GM19463 (cell line): ENCODE results near the gene MTHFD1.
A peak's percentile ranks its signal among the peaks of the same experiment; 100 is the strongest.

Experiments
- ATAC-seq: cut with Tn5 transposase; IDR thresholded peaks from one replicate; pipeline ENCODE4 v1.9.1; 2021; ENCODE audit warnings: mild to moderate bottlenecking, moderate library complexity; ENCODE audit not compliant: unreplicated experiment

The MTHFD1 gene

DNA sequence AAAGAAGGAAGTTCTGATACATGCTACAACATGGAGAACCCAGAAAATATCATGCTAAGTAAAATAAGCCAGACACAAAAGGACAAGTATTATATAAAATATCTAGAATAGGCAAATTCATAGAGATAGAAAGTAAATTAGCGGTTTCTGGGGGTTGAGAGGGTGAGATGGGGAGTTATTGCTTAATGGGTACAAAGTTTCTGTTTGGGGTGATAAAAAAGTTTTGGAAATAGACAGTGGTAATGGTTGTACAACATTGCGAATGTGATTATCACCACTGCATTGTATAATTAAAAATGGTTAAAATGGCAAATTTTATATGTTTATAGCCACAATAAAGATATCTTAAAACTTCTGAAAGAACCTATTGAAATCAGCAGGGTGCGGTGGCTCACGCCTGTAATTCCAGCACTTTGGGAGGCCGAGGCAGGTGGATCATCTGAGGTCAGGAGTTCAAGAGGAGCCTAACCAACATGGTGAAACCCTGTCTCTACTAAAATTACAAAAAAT, 100.5 kb downstream of the MTHFD1 start:
- ATAC-seq, result no peak

- no peak for ATAC-seq
These were observed 103.5 kb downstream of the MTHFD1 start for GRCh38 chr14:64491637-64492036.

DNA sequence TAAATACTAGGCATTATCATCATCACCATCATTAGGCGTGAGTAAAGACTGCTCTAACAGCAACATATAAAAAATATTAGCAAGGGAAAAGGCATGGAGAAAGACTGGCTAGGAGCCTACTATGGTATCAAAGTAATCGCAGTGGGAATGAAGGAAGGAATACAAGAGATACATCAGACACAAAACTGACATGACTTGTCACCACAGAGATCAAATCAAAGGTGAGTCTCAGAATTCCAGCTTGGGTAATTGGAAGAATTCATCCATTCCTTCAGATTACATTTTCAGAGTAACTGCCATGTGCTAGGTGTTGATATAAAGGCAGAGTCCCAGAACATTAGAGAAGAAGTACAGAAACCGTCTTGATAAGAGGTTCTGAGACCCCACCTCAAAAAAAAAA, 105.3 kb downstream of the MTHFD1 start:
- ATAC-seq, result no peak

- ATAC-seq, result no peak
These were observed 107.1 kb downstream of the MTHFD1 start for GRCh38 chr14:64495252-64495651.

GRCh38 chr14:64496764-64497163, 108.6 kb downstream of the MTHFD1 start:
- ATAC-seq, result no peak

DNA sequence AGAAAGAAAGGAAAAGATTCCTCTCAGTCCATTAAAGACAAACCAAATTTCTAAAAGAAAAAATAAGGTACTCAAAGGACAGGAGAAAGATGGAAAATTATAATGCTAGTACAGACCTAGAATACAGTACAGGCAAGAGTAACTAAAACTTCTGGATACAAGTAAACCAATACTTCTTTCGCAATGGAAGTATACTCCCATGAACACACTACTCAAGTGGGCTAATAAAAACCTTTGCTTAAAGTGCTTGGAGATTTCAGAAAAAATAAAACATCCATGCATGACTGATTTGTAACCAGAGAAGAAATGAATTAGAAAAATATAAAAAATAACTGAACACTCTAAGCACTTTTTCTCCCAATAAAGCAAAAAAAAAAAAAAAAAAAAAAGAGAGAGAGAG, 111.9 kb downstream of the MTHFD1 start:
- no peak for ATAC-seq

GRCh38 chr14:64501411-64502171, 113.4 kb downstream of the MTHFD1 start:
- no peak for ATAC-seq

- no peak for ATAC-seq
These were observed 114.3 kb downstream of the MTHFD1 start for GRCh38 chr14:64502456-64502855.

DNA sequence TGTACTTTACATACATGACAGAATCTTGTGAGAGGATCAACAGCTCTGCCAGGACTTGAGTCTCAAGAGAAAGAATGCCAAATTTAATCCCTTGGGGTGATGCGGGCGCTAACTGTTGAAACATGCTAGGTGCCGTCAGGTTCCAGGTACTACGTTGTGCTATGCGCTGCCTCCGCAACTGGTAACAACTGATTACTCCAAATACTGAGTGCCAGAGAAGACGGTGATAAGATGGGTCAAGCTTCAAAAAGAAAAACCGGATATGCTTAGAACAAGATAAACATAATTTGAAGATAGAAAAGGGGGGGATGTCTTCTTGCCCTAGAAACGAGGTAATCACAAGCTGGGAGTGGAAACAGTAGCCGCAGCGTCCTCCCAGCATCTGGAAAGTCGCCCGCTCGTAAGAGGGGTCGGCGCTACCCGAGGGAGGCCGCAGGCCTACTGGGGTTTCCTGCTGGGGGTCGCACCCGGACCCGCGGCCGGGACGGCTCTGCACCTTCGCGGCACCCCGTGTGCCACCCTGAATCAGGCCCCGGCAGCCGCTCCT, 114.8 kb downstream of the MTHFD1 start:
- no peak for ATAC-seq

DNA sequence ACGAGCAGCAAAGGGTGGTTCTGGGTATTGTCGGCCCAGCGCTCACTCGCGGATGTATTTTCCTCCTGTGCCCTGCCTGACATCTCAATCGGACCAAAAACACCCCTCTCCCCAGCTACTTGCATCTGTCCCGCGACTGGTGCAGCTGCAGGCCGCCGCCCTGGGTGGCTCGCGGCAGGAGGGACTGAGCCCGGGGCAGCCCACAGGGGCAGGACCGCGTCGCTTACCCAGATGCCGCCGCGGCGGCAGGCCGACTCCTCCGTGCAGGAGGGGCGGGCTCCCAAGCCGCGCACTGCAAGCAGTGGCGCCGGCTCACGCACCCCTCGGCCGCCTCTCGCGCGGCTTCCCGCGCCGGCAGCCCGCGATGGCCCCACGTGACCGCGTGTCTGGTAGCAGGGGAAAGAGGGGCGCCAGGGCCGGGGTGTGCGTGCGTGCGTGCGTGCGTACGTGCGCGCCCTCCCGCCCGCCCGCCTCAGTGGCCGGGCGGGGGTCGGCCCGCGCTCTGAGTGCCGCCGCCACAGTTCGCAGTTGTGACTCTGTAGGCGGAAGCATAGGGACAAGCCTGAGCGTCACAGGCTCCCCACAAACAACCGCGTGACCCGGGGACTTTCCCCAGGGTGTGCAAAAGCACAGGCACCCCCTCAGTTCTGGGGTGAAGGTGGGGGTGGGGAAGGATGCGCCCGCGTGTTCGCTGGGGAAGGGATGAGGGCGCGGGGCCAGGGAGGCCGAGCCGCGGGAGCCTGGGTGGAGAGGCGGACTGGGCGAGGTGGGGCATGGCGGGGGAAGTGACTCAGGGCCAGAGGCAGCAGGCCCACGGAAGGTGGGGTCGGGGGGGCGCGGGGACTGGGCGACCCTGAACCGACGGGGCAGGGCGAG, 115.5 kb downstream of the MTHFD1 start, which contains the start of gene ZBTB25:
Gene ZBTB25 (minus strand): TSS at position 405 of the 876 bp plus-strand sequence. CDS start 13,305 bp downstream, outside the sequence.
- peak; percentile 62 for ATAC-seq

DNA sequence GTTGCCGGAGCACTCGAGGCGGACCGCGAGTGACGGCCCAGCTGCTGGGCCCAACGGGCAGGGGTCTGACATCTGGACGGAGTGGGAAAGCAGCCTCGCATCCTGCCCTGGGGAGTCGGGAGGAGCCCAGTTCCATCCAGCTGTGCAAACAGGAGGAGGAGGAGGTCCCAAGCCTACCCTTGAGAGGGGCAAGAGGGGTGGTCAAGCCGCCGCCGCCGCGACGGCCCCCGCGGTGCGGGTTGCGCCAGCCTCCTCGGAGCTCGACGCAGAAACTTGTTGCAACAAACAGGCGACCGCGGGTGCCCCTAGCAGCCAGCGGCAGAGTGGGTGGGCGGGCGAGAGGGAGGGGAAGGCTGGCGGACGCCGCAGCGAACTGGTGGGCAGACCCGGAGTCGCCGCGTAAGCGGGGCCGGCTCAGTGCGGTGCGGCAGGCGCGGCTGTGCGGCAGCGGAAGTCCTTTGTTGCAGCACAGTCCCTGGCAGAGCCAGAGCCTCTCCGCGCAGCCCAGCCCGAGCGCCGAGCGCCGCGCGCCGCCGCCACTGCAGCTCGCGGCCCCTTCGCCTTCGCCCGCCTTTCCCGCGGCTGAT, 116.2 kb downstream of the MTHFD1 start, which contains the start of gene ZBTB1:
Gene ZBTB1 (plus strand): TSS at position 461 of the 587 bp plus-strand sequence. CDS start 16,735 bp downstream, outside the sequence.
- ATAC-seq, result peak; percentile 22

GRCh38 chr14:64504897-64505794, 117.0 kb downstream of the MTHFD1 start:
- peak; percentile 25 for ATAC-seq

GRCh38 chr14:64506721-64507120, 118.6 kb downstream of the MTHFD1 start:
- no peak for ATAC-seq

DNA sequence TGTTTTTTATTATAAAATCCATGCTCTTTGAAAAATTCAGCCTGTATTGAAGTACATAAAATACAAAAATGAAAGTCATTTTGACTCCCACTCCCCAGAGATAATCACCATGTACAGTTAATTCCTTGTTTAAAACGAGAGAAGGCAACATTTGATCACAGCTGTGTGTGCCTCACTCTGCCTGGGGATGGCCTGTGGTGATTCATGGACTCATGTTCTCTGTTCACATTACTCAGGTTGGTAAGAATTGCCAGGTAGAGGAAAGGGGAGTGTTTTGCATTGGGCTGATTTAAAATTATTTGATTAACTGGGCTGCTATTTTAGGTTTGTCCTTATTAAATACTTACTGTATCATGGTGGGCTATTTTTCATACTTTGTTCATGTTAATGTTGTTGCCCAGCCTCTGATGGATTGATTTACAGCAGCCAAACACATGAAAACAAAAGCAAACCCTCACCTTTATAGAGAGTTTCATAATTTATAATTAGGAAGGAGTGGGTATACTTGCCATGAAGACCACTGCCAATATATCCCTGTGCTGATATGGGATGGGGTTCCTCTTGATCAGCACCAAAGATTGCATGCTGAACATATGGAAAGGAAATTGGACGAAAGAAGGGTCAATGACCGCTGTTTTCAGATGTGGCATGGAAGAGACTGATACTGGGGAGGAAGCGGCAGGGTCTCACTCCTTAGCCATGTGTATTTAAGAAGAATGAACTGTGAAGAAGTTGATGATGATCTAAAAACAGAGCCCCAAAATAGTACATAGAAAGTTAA, 119.4 kb downstream of the MTHFD1 start:
- no peak for ATAC-seq

DNA sequence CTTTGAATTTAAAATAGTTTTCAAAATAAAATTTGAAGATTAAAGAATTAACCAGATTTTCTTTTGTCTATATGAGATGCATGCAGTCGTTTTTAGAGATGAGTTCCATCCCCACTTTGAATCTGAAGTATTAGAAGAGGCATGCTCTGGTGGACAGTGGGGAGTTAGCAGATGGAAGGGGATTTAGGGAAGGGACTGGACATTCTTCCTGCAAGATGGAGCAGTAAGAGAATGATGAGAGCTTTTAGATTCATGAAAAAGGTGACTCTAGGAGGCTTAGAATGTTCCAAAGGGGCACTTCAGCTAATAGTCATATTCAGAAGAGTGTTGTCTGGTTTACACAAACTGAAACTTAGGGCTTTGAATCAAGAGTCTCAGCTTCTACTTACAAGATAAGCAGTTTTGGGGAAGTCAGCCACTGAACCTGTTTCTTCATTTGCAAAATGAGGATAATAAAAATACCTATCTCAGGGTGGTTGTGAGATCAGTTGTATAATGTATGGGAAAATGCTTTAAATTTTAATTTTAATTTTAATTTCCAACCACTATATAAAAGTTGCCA, 120.1 kb downstream of the MTHFD1 start:
- ATAC-seq, result no peak

DNA sequence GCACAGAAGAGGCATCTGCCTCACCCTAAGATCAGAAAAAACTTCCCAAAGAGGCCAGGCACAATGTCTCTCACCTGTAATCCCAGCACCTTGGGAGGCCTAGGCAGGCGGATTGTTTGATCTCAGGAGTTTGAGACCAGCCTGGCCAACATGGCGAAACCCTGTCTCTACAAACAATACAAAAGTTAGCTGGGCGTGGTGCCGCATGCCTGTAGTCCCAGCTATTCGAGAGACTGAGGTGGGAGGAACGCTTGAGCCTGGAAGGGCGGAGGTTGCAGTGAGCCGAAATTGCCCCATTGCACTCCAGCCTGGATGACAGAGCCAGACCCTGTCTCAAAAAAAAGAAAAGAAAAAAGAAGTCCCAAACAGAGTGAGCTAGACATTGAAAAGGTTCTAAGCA, 120.9 kb downstream of the MTHFD1 start:
- no peak for ATAC-seq
